ENCODE measurements around the gene ANO10.

- TF ChIP-seq POLR2AphosphoS5 (IDR thresholded peaks at IDR 0.05) (no peak), CTCF (IDR thresholded peaks at IDR 0.05) (no peak)
Observed at GRCh38 chr3:43388175-43388574, 233.6 kb downstream of the ANO10 start.
